ENCODE measurements around the gene ICE2.

ICE2 gene

DNA sequence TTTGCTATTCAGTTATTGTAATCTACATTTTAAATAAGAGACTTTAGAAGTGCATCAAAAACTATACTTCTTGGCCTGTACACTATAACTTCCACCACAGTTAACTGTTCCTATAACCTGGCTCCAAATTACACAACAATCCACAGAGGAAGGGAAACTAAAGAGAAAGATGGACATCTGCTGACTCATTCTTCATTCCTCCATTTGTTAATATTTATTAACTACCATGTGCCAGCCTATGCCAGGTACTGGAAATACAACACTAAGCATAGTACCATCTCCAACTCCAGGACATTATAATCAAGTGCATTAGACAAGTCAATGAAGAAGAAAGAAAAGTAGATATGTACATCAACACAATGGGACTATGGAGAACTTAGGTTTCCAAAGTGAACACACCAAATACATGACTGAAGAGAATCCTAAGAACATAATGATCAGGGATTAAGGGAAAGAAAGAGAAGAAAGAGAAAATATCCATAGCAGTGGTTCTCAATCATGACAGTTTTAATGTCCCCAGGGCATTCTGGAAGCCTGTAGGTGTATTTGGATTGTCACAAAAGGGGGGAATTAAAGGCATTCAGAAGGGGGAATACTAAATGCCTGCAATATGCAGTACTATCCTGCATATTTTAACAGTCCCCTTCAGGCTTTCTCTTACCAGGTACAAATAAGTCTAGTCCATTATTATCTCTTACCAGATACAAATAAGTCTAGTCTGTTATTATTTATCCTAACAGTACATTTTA is 8.9 kb downstream of the ICE2 start:
- H3K4me2 ChIP-seq (ENCODE audit: insufficient read depth, low read length, poor library complexity, severe bottlenecking) = no peak overlapping the region
- H3K36me3 ChIP-seq (replicated peaks in 1 of 2; ENCODE audit: control insufficient read depth in 2 of 2, insufficient read depth in 2 of 2, low read length in 2 of 2) = peaks cover 15 to 95% of the 10 kb centered on the region in 2 donors
- H2BK15ac ChIP-seq (ENCODE audit: low read length) = no peak overlapping the region
- H2BK12ac ChIP-seq (ENCODE audit: low read length) = no peak overlapping the region
- peaks cover 0 to 8% of the 10 kb centered on the region in 2 donors for H3K9me3 ChIP-seq (replicated peaks in 1 of 2; ENCODE audit: control insufficient read depth in 2 of 2, insufficient read depth in 1 of 2, low read depth in 1 of 2, low read length in 2 of 2)
- H2AFZ ChIP-seq (ENCODE audit: low read length) = no peak overlapping the region
- H3K23ac ChIP-seq (ENCODE audit: low read depth, low read length, poor library complexity) = no peak overlapping the region
- H3K4ac ChIP-seq (ENCODE audit: low read length) = no peak overlapping the region
- no peak for DNase-seq (ENCODE audit: low spot score)
- H3K4me3 ChIP-seq (ENCODE audit: low read length in 2 of 2) = no peak overlapping the region
- H3K18ac ChIP-seq (ENCODE audit: low read length) = no peak overlapping the region
- H3K4me1 ChIP-seq (ENCODE audit: control insufficient read depth in 2 of 2, insufficient read depth in 1 of 2, low read depth in 1 of 2, low read length in 2 of 2) = no peaks in the 10 kb centered on the region
- peaks cover 2% of the 10 kb centered on the region for H3K79me1 ChIP-seq (ENCODE audit: low read depth, low read length)
- no peaks in the 10 kb centered on the region for H3K27me3 ChIP-seq (ENCODE audit: control insufficient read depth in 3 of 3, insufficient read depth in 3 of 3, low read depth in 1 of 3, low read length in 3 of 3)
- H2AK5ac ChIP-seq (ENCODE audit: low read depth, low read length) = no peak overlapping the region
- no peak overlapping the region for H4K91ac ChIP-seq (ENCODE audit: low read depth, low read length, poor library complexity)
- H4K8ac ChIP-seq (ENCODE audit: low read depth, low read length) = no peak overlapping the region
- H3K14ac ChIP-seq (ENCODE audit: low read length) = no peak overlapping the region
- no peak overlapping the region for H3K27ac ChIP-seq (replicated peaks; ENCODE audit: low read length)
- no peak overlapping the region for H2BK120ac ChIP-seq (ENCODE audit: low read depth, low read length)
- H2BK5ac ChIP-seq (ENCODE audit: low read length) = no peak overlapping the region
- no peak overlapping the region for H3K9ac ChIP-seq (ENCODE audit: low read depth, low read length, poor library complexity)

DNA sequence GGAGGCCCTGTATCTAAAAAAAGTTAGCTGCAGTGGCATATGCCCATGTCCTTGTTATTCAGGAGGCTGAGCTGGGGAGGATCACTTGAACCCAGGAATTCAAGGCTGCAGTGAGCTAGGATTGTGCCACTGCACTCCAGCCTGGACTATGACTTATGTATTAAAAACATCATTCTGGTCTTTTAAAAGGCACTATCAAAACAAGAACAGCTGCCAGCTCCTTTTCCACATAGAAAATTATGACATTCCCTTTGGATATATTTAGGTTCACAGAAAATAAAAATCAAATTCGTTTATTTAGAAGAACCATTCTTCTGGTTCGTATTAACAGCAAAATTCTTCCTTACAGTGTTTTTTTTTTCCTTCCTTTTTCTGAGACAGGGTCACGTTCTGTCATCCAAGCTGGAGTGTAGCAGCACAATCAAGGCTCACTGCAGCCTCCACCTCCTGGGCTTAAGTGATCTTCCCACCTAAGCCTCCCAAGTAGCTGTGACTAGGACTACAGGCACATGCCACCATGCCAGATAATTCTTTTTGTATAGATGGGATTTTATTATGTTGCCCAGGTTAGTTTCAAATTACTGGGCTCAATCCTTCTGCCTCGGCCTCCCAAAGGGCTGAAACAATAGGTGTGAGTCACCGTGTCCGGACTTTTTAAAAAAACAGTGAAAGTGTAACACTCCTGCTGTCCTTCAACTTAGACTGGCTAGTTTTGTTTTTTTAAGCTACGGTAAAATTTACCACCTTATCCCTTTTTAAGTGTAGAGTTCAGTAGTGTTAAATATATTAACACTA is 13.9 kb downstream of the ICE2 start:
- no peak overlapping the region for H3K4me3 ChIP-seq (ENCODE audit: low read length in 2 of 2)
- no peak overlapping the region for H2BK5ac ChIP-seq (ENCODE audit: low read length)
- no peak overlapping the region for H3K23ac ChIP-seq (ENCODE audit: low read depth, low read length, poor library complexity)
- no peak overlapping the region for H3K9ac ChIP-seq (ENCODE audit: low read depth, low read length, poor library complexity)
- no peaks in the 10 kb centered on the region for H3K27me3 ChIP-seq (ENCODE audit: control insufficient read depth in 3 of 3, insufficient read depth in 3 of 3, low read depth in 1 of 3, low read length in 3 of 3)
- H2BK15ac ChIP-seq (ENCODE audit: low read length) = no peak overlapping the region
- H2BK120ac ChIP-seq (ENCODE audit: low read depth, low read length) = no peak overlapping the region
- H2BK12ac ChIP-seq (ENCODE audit: low read length) = no peak overlapping the region
- H3K79me1 ChIP-seq (ENCODE audit: low read depth, low read length) = no peaks in the 10 kb centered on the region
- no CpG with 5 or more reads among the region's 7 CpGs for WGBS, 2 donors (ENCODE audit: extremely low coverage in 2 of 2, insufficient read length in 2 of 2, insufficient replicate concordance in 1 of 2)
- no peak overlapping the region for H2AK5ac ChIP-seq (ENCODE audit: low read depth, low read length)
- no peaks in the 10 kb centered on the region for H3K4me1 ChIP-seq (ENCODE audit: control insufficient read depth in 2 of 2, insufficient read depth in 1 of 2, low read depth in 1 of 2, low read length in 2 of 2)
- H2AFZ ChIP-seq (ENCODE audit: low read length) = no peak overlapping the region
- H3K18ac ChIP-seq (ENCODE audit: low read length) = no peak overlapping the region
- no peak overlapping the region for H3K14ac ChIP-seq (ENCODE audit: low read length)
- no peak overlapping the region for H4K8ac ChIP-seq (ENCODE audit: low read depth, low read length)
- no peak for DNase-seq (ENCODE audit: low spot score)
- H3K4ac ChIP-seq (ENCODE audit: low read length) = no peak overlapping the region
- peaks cover 6 to 100% of the 10 kb centered on the region in 2 donors for H3K36me3 ChIP-seq (replicated peaks in 1 of 2; ENCODE audit: control insufficient read depth in 2 of 2, insufficient read depth in 2 of 2, low read length in 2 of 2)
- no peak overlapping the region for H3K4me2 ChIP-seq (ENCODE audit: insufficient read depth, low read length, poor library complexity, severe bottlenecking)
- peaks cover 0 to 8% of the 10 kb centered on the region in 2 donors for H3K9me3 ChIP-seq (replicated peaks in 1 of 2; ENCODE audit: control insufficient read depth in 2 of 2, insufficient read depth in 1 of 2, low read depth in 1 of 2, low read length in 2 of 2)
- H3K27ac ChIP-seq (replicated peaks; ENCODE audit: low read length) = no peak overlapping the region
- H4K91ac ChIP-seq (ENCODE audit: low read depth, low read length, poor library complexity) = no peak overlapping the region

DNA sequence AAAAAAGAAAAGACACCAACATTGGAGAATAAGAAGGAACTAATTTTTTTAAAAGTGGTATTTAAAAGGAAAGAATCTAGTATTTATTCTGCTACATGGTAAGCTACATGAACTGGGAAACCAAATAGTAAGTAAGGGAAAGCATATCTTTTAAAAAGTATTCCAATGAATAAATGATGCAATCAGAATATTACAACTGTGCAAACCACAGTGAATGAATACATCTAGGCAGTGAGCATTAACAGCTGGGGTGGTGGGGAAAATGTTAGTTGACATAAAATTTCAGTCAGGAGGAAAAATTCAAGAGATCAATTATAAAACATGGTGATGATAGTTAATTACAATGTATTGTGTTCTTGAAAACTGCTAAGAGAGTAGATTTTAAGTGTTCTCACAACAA is 16.9 kb downstream of the ICE2 start:
- no peak for DNase-seq (ENCODE audit: low spot score)
- H4K8ac ChIP-seq (ENCODE audit: low read depth, low read length) = no peak overlapping the region

DNA sequence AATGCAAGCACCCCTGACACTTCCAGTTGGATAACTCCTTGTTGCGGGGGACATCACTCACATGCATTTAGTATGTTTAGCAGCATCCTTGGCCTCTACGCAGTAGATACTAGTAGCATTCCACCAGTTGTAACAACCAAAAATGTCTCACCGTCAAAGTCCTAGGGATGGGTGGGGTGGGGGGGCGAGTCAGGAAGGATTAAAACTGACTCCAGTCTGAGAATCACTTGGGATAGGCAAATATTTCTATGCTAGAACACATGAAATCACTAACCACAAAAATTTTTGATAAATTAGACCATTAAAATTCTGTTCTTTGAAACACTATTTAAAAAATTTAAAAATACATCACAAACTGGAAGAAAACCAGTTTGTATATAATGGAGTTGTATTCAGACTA is 18.0 kb downstream of the ICE2 start:
- H2AFZ ChIP-seq (ENCODE audit: low read length) = no peak overlapping the region
- H3K9me3 ChIP-seq (replicated peaks in 1 of 2; ENCODE audit: control insufficient read depth in 2 of 2, insufficient read depth in 1 of 2, low read depth in 1 of 2, low read length in 2 of 2) = no peaks in the 10 kb centered on the region
- no peak overlapping the region for H3K18ac ChIP-seq (ENCODE audit: low read length)
- no peak overlapping the region for H3K4ac ChIP-seq (ENCODE audit: low read length)
- no peak overlapping the region for H3K4me2 ChIP-seq (ENCODE audit: insufficient read depth, low read length, poor library complexity, severe bottlenecking)
- H3K14ac ChIP-seq (ENCODE audit: low read length) = no peak overlapping the region
- H3K27me3 ChIP-seq (ENCODE audit: control insufficient read depth in 3 of 3, insufficient read depth in 3 of 3, low read depth in 1 of 3, low read length in 3 of 3) = no peaks in the 10 kb centered on the region
- H3K36me3 ChIP-seq (replicated peaks in 1 of 2; ENCODE audit: control insufficient read depth in 2 of 2, insufficient read depth in 2 of 2, low read length in 2 of 2) = peaks cover 0 to 84% of the 10 kb centered on the region in 2 donors
- H3K4me1 ChIP-seq (ENCODE audit: control insufficient read depth in 2 of 2, insufficient read depth in 1 of 2, low read depth in 1 of 2, low read length in 2 of 2) = no peaks in the 10 kb centered on the region
- no peak overlapping the region for H2BK12ac ChIP-seq (ENCODE audit: low read length)
- no peak overlapping the region for H3K4me3 ChIP-seq (ENCODE audit: low read length in 2 of 2)
- H2BK5ac ChIP-seq (ENCODE audit: low read length) = no peak overlapping the region
- H3K27ac ChIP-seq (replicated peaks; ENCODE audit: low read length) = no peak overlapping the region
- no peak overlapping the region for H4K8ac ChIP-seq (ENCODE audit: low read depth, low read length)
- H2BK120ac ChIP-seq (ENCODE audit: low read depth, low read length) = no peak overlapping the region
- no peak overlapping the region for H3K9ac ChIP-seq (ENCODE audit: low read depth, low read length, poor library complexity)
- no CpG with 5 or more reads among the region's 4 CpGs for WGBS, 2 donors (ENCODE audit: extremely low coverage in 2 of 2, insufficient read length in 2 of 2, insufficient replicate concordance in 1 of 2)
- no peak for DNase-seq (ENCODE audit: low spot score)
- H4K91ac ChIP-seq (ENCODE audit: low read depth, low read length, poor library complexity) = no peak overlapping the region
- no peaks in the 10 kb centered on the region for H3K79me1 ChIP-seq (ENCODE audit: low read depth, low read length)
- no peak overlapping the region for H2AK5ac ChIP-seq (ENCODE audit: low read depth, low read length)
- no peak overlapping the region for H2BK15ac ChIP-seq (ENCODE audit: low read length)
- no peak overlapping the region for H3K23ac ChIP-seq (ENCODE audit: low read depth, low read length, poor library complexity)

More for the DNA sequence above, 16.9 kb downstream of the ICE2 start:
- no peak overlapping the region for H3K14ac ChIP-seq (ENCODE audit: low read length)
- no peak overlapping the region for H2BK12ac ChIP-seq (ENCODE audit: low read length)
- H2AFZ ChIP-seq (ENCODE audit: low read length) = no peak overlapping the region
- H4K91ac ChIP-seq (ENCODE audit: low read depth, low read length, poor library complexity) = no peak overlapping the region
- H3K4me2 ChIP-seq (ENCODE audit: insufficient read depth, low read length, poor library complexity, severe bottlenecking) = no peak overlapping the region
- H3K79me1 ChIP-seq (ENCODE audit: low read depth, low read length) = no peaks in the 10 kb centered on the region
- H3K36me3 ChIP-seq (replicated peaks in 1 of 2; ENCODE audit: control insufficient read depth in 2 of 2, insufficient read depth in 2 of 2, low read length in 2 of 2) = peaks cover 0 to 90% of the 10 kb centered on the region in 2 donors
- H2BK120ac ChIP-seq (ENCODE audit: low read depth, low read length) = no peak overlapping the region
- H3K9ac ChIP-seq (ENCODE audit: low read depth, low read length, poor library complexity) = no peak overlapping the region
- no peak overlapping the region for H3K4ac ChIP-seq (ENCODE audit: low read length)
- no peaks in the 10 kb centered on the region for H3K9me3 ChIP-seq (replicated peaks in 1 of 2; ENCODE audit: control insufficient read depth in 2 of 2, insufficient read depth in 1 of 2, low read depth in 1 of 2, low read length in 2 of 2)
- H3K18ac ChIP-seq (ENCODE audit: low read length) = no peak overlapping the region
- H2AK5ac ChIP-seq (ENCODE audit: low read depth, low read length) = no peak overlapping the region
- no peak overlapping the region for H3K4me3 ChIP-seq (ENCODE audit: low read length in 2 of 2)
- no peaks in the 10 kb centered on the region for H3K4me1 ChIP-seq (ENCODE audit: control insufficient read depth in 2 of 2, insufficient read depth in 1 of 2, low read depth in 1 of 2, low read length in 2 of 2)
- H2BK5ac ChIP-seq (ENCODE audit: low read length) = no peak overlapping the region
- no peaks in the 10 kb centered on the region for H3K27me3 ChIP-seq (ENCODE audit: control insufficient read depth in 3 of 3, insufficient read depth in 3 of 3, low read depth in 1 of 3, low read length in 3 of 3)
- H3K27ac ChIP-seq (replicated peaks; ENCODE audit: low read length) = no peak overlapping the region
- no peak overlapping the region for H2BK15ac ChIP-seq (ENCODE audit: low read length)
- no peak overlapping the region for H3K23ac ChIP-seq (ENCODE audit: low read depth, low read length, poor library complexity)

Data from neuronal stem cell (in vitro differentiated cells).